HT1080 (cell line): ENCODE results near the gene ABCA4. TPM values are rescaled to one million over a fixed set of nuclear protein-coding genes. Genes with fewer than 3 reads are reported as not detected.

Source experiments
- DNase-seq: peaks from one replicate; pipeline ENCODE4 v3.0.0-alpha.2; 2015; ENCODE audit warnings: low read depth
- total RNA-seq: library from RNA; depleted of rRNA; stranded (reverse); fragments of >200 nt; shearing (Covaris generic); gene quantifications from 2 replicates; pipeline ENCODE4 v1.2.3, GENCODE V29; 2014

ABCA4 gene
- total RNA-seq, 1 experiment from 2014 or later = 0.26 TPM

DNA sequence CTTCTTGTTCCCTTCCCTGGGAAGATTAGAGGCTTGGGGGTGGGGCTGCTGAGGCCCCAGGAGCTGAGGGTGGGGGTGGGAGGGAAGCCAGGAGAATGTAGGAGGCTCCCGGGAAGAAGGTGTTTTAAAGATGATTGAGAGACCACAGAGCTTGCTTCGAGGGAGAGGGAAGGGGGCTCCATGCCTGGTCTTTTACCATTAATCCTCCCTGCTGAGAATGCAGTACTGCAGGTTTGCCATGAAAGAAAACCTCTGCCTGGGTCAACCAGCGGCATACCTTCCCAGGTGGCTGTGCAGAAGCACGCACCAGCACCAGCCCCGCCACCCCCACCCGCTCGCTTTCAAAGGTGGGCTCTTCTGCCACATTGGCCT, 15.4 kb downstream of the ABCA4 start:
- no peak for DNase-seq

DNA sequence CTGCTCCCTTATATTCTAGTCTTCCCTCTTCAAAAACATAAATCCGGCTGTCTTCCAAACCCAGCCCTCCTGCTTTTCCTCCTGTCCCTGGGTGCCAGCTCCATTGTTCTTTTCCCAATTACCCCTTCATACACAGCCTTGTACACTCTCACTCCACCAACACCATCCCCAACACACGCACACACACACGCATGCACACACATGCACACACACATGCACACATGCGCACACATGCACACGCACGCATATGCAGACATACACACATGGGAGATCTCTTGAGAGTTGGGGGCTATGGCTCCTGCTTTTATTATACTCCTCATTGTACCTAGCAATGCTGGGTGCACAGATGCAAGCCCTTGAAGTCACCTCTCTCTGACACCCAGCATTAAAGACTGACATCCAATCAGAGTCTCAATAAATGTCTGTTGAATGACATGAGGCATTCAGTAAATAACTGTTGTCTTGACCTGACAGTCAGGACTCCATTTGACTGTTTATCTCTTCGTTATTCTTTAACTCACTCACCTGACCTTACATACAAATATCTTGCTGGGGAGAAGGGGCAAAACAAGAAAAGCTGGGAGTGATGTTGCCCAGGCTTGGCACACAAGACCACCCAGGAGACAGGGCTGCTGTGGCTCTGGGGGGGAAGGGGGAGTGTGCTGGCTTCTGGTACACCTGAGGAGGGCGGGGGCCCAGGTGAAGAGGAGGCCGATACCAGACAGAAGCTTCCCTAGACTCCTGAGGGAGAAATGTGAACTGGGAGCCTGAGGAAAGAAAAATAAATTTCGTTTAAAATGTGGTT, 16.0 kb downstream of the ABCA4 start:
- DNase-seq = no peak

DNA sequence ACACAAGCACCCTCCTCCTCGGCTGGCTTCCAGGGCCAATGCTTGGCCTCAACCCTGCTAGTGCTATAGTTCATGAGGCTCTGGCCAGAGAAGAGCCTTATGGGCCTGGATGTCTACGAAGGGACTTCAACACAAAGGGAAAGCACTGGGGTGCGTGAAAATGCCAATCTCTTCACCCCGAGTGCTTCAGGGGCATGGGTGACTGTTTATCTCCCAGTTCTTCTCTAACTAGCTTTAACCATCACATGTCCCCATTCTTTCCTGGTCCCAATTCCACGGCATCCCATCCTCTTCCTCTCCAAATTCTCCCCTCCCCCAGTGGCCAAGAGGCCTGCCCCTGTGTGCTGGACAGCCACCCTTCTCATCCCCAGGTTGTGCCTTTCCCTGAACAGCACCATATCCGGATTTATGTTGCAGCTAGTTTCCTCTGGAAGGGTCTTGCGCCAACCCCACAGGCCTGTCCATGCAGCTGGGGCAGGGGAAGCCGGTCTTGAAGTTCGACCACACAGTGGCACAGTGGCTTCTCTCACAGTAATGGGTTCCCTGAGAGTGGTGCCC, 16.7 kb downstream of the ABCA4 start:
- DNase-seq = no peak

DNA sequence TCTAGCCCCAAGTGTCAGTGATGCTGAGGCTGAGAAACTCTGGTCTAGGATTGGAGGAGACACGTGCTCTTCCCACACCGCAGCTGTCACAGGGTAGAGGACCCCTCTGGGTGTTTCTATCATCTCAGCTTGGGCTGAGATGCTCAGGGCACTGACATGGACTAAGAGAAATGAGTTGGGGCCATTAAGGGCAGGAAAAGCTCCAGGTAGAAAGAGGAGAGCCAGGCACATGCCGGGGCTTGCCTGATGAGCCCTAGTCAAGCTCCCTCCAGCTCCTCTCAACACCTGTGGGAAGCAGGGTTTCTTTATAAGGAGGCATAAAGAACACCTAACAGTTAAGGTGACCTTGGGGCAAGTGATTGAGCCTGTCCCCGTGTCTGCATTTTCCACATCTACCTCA, 17.3 kb downstream of the ABCA4 start:
- no peak for DNase-seq

DNA sequence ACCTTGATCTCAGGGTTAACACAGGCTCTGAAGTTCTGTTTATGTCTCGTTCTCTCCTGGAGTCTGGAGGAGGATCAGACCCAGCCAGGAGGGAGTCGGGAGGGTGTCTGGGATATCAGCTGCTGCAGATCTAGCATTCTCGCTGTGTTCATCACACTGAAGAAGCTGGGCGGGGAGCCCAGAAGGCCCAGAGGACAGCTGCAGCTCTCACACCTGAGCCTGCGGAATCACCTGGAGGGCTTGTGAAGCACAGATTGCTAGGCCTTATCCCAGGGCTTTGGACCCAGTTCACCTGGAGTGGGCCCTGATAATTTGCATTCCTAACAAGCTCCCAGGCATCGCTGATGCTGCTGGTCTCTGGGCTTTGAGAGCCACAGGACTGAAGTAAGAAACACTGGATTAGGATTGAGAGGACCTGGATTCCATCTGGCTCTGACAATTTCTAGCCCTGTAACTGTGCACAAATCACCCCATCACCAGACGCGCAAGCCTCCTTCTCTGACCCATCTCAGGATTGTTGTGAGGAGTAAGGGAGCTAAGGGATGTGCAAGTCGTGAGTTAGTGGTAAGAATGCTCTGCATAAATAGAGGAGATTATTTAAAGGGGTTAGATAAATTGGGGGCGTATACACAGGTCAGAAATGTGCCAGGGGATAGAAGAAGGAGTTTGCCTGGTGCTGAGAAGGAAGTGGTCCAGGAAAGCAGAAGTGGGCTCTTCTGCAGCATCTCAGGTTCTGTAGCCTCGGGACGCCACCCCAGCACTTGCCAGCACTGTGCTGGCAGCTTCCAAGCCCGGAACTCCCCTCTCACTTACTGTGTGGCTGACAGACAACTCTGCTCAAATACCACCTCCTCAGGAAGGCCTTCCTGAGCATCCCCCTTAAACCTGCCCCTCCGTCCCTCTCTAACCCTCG, 19.1 kb downstream of the ABCA4 start:
- no peak for DNase-seq

DNA sequence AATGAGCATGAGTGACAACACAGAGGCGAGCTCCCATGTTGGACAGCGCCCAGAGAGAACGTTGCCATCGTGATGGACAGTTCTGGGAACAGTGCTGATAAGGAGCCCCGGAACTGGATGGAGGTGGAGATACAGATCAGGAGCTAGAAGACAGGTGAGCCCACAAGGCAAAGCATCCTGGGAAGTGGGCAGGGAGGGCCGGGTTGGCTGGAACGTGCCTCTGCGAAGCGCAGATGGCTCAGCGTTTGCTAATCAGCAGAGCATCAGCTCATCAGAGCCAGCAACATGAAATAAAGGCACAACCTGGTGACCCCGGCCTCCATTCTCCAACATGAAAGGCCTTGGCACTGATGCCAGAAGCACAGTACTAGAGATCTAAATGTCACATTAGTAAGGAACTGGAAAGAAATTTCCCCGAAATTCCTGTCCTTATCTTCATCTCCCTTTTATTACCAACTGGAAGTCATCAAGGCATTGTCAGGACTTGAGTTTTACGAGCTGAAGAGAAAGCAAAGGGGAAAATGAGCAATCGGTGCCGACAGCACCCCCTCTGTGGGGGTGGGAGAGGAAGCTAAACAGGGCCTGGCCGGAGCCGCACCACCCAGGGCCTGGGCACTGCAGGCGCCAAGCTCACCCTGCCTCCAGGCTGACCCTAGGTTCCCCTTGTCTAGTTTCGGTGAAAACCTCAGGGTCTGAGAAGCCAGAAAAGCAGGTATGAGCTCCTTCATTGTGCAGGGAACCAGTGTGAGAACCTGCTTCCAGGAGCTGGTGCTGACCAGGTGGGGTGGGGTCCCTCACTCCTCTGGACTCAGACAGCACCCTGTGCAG, 19.9 kb downstream of the ABCA4 start:
- DNase-seq = no peak

DNA sequence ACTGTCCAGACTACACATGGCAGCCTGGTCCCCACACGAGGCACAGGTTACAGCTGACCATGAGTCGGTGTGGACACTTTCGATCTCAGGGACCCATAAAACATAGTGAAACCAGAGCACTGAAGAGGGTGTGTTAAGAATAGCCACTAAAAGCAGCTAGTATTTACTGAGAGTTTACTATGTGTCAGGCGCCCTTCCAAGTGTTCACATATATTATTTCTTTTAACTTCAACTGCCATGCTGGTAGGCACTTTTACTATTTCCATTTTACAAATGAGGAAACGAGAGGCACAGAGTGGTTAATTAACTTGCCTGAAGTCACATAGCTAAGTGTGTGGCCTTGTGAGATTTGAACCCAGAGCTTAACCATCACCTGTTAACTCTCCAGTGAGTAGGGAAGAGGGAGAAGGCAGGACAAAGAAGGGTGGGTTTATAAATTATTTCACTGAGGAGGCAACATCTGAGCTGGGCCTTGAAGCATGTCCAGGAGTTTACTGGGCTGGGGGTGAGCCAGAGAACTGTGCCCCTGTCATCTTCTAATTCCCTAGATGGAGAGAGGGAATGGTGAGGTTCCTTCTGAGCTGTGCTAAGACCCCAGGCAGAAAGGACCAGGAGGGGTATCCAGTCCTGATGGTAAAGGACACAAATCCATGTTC, 20.7 kb downstream of the ABCA4 start:
- DNase-seq = no peak

DNA sequence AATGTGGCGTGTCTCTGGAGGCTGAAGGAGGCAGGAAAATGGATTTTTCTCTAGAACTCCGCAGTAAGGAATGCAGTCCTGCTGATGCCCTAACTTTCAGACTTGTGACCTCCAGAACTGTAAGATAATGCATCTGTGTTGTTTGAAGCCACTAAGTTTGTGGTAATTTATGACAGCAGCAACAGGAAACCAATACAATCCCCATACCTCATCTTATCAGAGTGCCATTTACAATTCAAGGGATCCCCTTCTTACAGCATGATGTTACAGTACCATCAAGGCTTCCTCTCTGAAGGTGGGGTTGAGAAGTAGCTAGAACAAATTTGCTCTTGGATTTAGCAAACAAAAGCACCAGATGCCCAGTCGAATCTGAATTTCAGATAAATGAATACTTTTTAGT, 21.6 kb downstream of the ABCA4 start:
- DNase-seq = no peak

DNA sequence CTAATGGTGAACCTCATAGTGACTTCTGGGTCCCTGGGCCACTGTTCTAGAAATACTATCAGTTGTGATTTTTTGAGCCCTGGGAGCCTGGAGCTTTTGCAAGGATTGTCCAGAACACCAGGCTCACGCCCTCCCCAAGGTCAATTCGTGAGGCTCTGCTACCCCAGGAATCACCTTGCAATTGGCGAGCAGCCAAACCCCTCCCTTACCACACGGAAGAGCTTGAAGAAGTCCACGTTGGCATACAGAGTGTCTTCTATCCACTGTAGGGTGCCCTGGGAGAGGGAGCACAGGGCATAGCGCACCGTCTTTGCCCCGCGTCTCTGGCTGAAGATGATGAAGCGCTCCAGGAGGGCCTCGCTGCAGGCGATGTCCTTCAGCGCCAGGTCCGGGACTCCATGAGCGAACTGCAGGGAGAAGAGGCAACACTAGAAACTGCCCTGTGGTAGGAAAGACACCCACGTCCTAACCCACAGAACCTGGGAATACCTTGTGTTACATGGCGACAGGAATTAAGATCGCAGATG, 22.3 kb downstream of the ABCA4 start:
- DNase-seq = no peak

DNA sequence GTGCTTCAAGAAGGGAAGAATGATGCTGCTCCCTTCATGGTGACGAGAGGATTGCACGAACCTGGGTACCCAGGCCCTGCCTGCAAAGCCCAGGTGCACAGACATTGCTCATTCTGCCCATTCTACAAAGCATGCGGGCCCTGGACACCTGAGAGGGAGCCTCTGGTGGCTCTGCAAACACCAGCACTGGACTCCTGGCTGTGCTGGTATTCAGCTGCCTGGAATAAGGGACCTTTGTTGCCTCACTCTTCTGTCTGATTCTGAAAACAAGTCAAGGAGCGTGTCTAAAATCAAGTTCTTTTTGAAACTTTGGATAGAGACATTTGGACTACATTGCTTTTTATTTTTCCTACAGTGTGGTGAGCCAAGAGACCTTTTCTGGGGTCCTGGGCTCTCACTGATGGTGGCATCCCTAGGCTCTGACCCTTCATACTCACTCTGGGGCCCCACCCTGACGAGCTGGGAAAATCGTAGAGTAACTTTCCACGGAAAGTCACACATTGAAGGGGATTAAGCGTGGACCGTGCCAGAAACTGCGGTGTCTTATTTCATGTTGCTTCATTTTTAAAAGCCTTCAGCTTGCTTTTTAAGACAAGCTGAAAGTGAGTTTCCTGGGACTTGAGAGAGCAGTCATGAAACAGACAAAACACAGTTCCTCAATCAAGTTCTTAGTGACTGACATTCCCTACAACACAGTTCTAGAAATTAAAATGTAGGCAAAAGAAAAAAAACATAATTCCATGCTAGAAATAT, 24.0 kb downstream of the ABCA4 start:
- no peak for DNase-seq

DNA sequence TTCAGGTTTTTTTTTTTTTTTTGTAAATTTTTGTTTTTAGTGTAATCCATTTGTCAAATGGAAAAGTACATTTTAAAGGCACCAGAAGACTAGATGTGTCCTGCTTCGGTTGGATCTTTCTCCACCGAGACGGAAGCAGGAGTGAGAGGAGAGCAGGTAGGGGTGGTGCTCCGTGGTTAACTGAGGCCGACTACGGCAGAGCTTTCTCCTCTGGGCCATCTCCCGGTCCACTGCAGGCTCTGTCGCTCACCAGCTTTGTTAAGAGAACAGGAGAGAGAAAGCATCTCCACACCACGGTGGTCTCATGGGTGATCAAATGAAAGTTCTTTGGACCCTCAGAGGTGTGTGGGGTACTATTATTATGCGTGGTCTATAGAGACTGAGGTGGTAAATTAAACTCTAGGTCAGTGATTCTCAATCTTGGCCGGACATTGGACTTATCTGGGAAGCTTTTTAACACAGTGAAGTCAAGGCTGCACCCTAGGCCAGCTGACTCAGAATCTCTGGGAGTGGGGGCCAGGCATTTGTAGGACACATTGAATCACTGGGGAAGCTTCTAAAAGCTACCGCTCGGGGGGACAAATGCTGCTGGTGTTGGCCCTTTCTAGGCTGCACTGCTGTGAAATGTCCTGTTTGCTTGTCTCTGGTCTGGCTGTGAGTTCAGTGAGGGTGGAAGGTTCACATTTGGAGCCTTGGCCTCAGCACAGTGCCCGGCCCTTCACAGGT, 25.0 kb downstream of the ABCA4 start:
- no peak for DNase-seq

DNA sequence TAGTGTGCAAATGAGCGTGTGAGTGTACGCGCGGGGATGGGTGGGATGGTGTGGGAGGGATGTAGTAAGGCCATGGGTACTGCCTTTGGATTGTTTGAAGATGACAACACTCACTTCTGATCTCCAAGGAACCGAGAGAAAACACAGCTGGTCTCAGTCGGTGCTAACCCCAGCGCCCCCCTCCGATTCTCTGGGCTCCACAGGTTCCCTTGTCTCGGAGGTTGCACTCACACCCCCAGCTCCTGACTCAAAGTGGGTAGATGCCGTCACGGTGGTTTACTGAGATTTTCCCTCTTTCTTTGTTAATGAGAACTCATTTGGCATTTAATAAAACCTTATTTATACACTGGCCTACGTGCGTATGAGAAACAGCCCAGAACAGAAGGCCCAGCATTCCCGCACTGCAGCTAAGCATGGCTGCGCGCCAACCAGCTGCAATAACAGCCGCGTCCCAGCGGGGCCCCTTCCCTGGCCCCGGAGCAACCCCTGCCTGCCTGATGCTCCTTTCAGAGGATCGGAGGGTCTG, 25.8 kb downstream of the ABCA4 start:
- DNase-seq = no peak

DNA sequence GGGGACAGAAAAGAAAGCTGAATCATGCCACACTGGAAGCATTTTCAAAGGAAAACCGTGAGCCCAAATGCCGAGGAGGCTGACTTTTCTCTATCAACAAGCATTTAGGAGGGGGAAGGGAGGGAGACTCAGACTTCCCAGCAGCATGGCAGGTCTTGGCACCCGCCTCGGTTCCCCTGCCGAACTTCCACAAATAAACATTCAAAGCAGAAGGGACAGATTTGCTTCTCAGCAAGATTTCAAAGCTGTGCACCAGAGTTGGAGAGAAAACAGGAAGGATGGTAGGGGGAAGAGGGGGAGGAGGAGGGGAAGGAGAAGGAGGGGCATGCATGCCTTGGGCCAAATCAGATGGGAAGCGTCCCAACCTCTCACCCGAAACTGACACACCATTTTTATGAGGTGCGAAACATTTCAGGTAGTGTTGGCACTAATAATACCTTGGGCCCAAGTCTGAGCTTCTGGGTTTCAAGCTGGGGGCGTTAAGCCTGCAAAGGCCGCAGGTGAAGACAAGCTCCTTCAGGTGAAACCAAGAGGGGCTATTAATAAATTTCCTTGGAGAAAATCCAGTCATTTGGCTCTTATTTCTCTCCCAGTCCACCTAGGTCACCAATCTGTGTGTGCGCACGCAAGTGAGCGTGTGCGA, 26.4 kb downstream of the ABCA4 start:
- DNase-seq = no peak

DNA sequence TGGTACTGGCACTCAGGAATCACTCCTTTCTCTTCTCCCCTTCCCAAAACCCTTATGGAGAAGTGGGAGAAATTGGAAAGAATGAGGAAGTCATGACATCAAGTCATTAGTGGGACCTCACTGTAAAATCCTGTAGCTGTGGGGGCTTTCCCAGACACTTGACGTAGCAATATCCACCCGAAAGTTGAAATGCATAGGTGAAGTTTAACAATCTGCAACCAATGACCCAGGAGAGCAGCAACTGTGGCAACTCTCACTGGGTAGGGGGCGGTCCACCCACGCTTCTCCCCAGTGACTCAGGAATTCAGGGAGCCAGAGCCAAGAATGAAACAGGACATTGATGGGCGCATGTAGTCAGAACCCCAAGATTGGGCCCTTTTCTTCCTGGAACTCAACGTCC, 27.0 kb downstream of the ABCA4 start:
- no peak for DNase-seq

DNA sequence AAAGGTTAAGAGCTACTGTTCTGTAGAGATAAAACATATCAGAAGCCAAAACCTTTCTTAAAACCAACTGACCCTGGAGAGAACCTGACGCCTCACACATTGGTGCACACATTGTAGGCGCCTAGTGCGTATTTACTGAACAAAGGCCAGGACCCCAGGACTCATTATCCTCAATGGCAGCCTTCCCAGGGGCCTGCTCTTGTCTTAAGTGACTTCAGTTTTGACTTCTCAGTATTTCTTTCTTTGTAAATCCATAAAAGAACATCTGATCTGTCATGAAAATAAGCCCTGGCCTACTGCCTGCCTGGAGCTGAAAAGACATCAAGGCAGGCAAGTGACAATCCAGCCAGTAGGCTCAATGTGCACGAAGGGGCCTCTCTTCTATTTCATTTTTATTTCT, 27.6 kb downstream of the ABCA4 start:
- no peak for DNase-seq

DNA sequence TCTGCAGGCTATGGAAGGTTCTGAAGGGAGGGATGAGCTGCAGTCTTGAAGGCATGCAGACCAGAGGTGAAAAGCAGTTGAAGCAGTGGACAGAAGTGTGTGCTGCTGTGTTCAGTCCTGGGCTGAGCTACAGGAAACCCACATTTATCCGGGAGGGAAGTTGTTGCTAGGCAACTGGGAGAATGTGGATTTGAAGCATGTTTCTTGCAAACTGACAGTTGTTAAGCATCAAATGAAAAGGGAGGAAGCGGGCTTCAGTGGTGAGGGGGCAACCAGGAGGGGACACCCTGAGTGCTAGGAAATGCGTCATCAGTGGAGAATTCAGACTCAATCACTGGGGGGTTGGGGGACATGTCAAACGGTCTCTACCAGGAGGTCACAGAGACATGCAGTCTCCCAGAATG, 28.7 kb downstream of the ABCA4 start:
- DNase-seq = peak; percentile 90

DNA sequence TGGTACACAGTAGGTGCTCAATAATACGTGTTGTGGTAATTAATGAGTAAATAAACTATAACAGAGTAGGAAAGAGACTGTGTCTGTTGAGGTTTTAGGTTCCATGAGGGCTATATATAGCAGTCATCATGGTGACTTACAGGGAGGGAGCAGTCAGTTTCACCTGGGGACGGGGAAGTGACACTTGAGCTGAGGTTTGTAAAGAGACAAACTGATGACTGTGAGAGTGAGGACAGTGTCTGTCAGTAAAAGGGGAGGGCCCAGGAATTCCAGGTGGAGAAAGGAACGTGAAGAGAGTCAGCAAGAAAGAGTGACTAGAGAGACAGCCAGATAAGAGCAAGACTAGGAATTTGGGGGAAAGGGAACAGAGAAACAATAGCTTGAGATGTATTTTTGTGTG, 30.2 kb downstream of the ABCA4 start:
- DNase-seq = no peak

DNA sequence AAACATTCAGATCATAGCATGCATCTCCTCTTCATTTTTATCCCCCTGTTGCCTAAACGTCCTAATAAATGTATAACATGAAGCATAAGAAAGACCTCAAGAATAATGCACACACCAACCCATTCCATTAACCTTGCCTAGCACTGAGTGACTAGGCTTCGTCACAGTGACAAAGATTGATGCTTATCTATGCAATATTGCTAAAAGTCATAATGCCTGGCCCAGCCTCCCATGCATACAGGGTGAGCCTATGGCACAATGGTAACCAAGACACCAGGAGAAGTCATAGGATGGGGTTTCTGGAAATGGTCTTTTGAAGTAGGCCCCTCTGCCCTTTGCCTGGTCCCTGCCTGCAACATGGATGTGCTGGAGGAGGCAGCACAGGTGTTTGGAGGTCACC, 33.8 kb downstream of the ABCA4 start:
- DNase-seq = no peak
